NCI-H2227 (cell line): Measurements from ENCODE around the gene ARL2.

ENCODE experiments used
- DNase-seq: peaks from one replicate; lab custom pipeline; 2025; ENCODE audit not compliant: unreplicated experiment; lab: John Stamatoyannopoulos, UW

The ARL2 gene

DNA sequence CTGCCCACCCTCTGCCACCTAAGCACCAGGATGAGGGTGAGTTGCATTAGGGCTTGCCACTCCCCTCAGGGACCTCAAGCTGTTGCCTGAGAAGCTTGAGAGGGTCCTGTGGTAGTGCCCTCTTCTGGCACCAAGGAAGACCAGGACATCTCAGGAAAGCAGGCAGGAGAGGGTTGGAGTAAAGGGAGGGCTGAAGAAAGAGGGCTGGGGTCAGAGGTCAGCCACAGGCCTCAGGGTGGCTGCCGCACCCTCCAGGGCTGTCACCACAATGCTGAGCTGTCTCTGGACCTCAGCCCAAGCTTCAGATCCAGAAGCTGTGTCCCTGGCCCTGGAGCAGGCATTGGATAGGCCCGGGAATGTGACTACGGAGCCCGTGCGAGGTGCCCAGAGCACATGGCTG, 31.1 kb downstream of the ARL2 start:
- DNase-seq, result no peak

- no peak for DNase-seq
Measured at GRCh38 chr11:65045728-65046127, 31.8 kb downstream of the ARL2 start.

- no peak for DNase-seq
Measured at GRCh38 chr11:65047581-65048422, 33.8 kb downstream of the ARL2 start.

DNA sequence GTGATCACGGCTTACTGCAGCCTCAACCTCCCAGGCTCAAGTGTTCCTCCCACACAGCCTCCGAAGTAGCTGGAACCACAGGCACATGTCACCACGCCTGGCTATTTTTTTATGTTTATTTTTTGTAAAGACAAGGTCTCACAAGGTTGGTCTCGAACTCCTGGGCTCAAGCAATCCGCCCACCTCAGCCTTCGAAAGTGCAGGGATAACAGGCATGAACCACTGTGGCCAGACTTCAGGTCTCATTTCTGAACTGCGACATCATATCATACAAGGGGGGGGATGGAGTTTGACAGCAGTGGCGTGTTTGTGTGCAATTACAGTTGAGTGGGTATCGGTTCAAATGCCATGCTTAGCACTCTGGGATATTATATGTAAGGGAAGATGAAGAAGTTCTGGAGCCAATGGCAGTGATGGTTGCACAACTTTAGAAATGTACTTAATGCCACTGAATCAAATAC, 37.5 kb downstream of the ARL2 start:
- DNase-seq, result no peak

DNA sequence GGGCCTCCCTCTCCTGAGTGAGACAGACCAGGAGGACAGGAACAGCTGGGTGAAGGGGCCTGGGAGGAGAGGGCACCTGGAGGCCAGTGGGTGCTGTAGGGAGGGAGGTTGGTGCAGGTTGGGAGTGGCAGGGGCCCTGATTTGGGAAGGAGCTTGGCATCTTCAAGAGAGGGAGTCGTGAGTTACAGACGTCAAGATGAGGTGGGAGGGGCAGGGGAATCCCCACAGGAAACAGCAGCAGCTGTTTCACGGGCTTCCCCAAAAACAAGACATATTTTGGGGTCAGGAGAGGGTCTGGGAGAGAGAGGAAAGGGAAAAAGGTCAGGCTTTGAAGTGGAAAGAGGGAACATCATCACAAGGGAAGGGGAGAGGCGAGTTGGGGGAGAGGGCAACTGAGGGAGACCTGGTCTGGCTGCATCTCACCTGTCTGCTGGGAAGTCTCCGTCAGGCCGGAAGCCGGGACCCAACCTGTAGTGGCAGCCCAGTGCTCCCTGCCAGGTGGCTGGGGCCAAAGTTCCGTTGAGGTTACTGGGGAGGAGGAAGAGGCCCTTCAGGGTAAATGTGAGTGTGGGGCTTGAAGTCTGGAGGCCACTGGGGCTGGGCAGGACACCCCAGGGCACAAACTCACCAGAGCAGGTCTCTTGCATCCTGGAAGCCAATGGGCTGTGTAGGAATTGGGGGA, 40.0 kb downstream of the ARL2 start:
- DNase-seq, result no peak

- no peak for DNase-seq
Measured at GRCh38 chr11:65055538-65055937, 41.6 kb downstream of the ARL2 start.

DNA sequence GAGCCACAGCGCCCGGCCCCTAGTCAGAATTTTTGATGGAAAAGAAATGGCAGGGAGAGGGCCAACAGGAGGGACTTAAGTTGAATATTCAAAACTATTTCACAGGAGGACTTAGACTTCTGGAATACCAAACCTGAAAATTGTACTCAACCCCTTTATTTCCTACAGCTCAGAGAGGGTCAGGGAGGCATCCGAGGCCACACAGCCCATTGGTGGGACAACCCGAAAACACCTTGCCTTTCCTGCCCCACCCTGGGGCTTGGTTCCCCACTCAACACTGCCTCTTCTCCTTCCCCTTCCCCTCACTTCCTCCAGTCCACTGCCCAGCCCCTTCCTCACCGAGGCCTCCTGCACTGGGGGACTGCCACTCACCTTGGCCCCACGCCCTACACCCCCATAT, 43.0 kb downstream of the ARL2 start:
- DNase-seq, result no peak

GRCh38 chr11:65057526-65057925, 43.6 kb downstream of the ARL2 start:
- DNase-seq, result no peak

DNA sequence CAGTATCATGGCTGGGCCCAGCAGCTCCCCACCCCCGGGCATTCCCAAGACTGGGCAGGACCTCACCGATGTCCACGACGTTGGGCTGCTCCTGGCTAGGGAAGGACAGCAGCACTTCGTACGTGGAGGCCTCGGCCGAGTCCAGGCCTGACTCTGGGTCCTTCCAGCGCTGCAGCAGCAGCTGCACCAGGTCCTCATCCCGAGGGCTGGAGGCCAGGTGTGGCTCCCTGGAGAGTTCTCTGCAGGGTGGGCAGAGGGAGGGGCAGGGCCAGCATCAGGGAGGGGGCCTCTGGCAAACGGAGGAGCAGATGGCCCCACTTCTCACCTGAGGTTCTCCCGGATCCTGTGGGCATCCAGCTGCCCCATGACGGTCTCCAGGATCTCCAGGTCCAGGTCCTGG, 44.1 kb downstream of the ARL2 start:
- DNase-seq, result no peak

DNA sequence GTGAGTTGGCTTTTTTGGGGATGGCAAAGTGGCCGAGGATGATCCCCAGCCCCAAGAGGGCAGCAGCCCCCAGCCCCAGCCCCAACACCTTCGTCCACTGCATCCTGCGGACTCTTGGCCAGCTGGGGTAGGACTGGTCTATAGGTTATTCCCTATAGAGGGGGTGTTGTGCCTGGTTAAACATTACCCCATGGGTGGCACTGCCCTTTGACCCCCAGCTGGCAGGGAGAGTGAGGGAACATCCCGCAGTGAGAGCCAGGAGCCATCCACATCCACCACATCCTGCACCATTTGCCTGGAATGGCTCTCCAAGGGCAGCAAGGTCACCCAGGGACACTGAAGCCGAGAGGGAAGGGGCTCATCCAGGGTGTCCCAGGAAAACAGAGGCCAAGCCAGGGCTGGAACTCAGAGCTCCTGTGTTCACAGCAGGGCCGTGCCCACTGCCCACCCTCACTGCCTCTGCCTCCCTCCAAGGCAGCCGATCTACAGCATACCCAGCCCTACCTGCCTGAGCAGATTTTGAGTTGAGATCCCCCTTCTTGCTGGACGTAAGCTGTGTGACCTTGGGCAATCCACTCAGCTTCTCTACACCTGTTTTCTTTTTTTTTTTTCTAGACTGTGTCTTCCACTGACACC, 44.6 kb downstream of the ARL2 start, which contains the start of gene NAALADL1:
Gene NAALADL1, minus strand, starts transcription at position 135 of the 636 bp plus-strand sequence. Its CDS starts 32 bp downstream, at position 103.
- DNase-seq, result no peak

- no peak for DNase-seq
Measured at GRCh38 chr11:65059523-65059922, 45.6 kb downstream of the ARL2 start.

DNA sequence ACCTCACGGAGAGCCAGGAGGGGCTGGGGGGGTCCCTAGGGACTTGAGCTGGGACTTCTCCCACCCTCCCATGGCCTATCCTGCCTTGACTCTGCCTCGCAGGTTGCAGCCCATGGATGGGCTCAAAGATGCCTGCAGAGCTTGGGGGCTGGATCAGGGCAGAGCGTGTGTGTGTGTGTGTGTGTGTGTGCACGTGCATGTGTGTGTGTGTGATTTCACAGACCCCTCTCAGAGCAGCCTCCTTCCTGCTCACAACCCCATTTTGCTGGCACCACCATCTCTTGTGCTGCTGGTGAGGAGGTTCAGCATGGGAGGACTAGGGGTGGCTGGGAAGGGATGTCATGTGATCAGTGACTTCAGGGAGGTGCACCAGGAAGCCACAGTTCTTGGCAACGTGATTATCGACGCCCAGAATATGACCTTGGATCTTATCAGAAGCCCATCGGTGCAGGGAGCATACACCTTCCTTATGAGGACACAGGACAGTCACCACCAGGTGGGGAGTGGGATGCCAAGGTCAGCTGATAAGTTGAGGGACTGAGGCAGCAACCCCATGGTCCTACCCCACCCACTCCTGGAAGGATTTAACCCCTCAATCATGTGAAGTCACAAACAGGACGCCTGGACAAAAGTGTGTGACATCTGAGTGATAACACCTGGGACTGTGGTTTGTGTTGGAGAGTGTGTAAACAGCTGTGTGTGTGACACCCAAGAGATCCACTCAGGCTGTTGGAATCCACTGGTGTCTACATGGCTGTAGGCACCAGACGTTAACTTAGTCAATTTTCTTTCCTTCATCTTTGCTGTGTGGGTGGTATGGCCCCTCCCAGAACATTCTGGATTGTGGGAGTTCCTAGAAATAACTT, 46.2 kb downstream of the ARL2 start:
- DNase-seq, result no peak

GRCh38 chr11:65060913-65061408, 47.0 kb downstream of the ARL2 start:
- DNase-seq, result no peak

- DNase-seq, result no peak
Measured at GRCh38 chr11:65063532-65063931, 49.6 kb downstream of the ARL2 start.

GRCh38 chr11:65064847-65065240, 50.9 kb downstream of the ARL2 start:
- DNase-seq, result no peak

GRCh38 chr11:65065851-65066250, 51.9 kb downstream of the ARL2 start:
- no peak for DNase-seq

- DNase-seq, result no peak
Measured at GRCh38 chr11:65066315-65066714, 52.4 kb downstream of the ARL2 start.

- DNase-seq, result no peak
Measured at GRCh38 chr11:65066805-65067291, 52.9 kb downstream of the ARL2 start.

DNA sequence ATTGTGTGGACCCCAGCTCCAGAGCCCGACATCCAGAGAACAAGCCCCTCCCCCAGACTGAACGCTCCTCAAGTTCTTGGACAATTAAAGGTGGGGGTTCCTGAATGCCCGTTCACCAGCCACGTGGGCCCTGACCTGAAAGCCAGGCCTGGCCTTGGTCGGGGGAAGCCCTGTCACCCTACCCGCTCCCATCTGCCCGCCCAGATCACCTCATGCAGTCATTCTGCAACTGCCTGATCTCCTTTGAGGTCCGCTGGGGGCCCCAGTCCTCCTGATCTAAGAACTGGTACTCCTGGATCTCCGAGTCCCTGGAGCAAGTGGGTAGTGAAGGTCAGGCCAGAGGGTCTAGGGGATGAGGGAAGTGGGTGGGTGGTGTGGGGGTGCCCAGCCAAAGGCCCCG, 53.5 kb downstream of the ARL2 start:
- no peak for DNase-seq

GRCh38 chr11:65069217-65069616, 55.3 kb downstream of the ARL2 start:
- DNase-seq, result no peak
